AG20443 (cell line): ENCODE measurements around the gene ADPRS.
A peak's percentile ranks its signal among the peaks of the same experiment; 100 is the strongest.

ENCODE experiments used
- DNase-seq: peaks from one replicate; pipeline ENCODE4 v3.0.0; 2012; ENCODE audit warnings: low spot score, mixed read lengths

The ADPRS gene

DNA sequence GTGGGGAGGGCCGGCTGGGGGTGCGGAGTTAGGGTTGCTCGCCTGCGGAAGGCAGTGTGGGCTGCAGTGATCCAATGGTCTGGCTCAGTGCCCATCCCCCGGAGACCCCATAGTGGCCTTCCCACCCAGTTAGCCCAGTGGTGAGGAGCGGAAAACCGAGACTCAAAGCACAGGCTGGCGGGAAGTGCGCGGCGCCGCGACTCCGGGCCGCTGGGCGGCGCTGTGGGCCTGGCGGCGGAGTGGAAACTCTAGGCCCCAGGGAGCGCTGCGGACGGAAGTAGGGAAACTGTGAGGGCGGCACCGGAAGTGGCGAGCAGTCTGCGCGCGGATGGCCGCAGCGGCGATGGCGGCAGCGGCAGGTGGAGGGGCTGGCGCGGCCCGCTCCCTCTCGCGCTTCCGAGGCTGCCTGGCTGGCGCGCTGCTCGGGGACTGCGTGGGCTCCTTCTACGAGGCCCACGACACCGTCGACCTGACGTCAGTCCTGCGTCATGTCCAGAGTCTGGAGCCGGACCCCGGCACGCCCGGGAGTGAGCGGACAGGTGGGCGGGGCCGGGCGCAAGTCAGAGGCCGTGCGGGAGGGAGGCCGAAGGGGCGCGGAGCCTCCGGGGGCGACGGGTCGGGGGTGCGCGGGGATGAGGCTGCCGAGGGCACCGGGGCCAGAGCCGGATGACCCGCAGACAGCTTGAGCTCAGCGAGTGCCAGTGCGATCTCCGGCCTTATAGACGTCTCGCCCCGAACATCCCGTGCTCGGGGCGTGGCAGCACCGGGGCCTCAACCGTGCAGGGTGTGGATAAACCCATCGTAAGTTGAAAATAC, at the start of gene ADPRS:
ADPRS (plus strand) TSS at position 316 of the 816 bp plus-strand sequence; CDS start at position 329, 13 bp downstream.
- peak; percentile 96 for DNase-seq

DNA sequence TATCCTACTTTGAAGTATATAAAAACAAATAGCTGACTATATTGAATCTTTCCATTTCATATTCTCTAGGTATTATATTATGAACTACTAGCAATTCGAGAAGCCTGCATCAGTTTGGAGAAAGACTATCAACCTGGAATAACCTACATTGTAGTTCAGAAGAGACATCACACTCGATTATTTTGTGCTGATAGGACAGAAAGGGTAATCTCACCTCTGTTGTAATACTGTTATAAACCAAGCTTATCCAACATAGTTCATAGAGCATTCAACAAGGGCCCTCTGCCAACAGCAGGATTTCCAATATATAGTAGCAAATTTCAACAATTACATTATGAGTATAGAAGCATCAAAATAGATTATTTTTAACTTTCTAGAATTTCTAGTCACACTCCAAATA, 48.5 kb upstream of the ADPRS start:
- no peak for DNase-seq

- no peak for DNase-seq
Observed at GRCh38 chr1:36051821-36052220, 36.9 kb upstream of the ADPRS start.

DNA sequence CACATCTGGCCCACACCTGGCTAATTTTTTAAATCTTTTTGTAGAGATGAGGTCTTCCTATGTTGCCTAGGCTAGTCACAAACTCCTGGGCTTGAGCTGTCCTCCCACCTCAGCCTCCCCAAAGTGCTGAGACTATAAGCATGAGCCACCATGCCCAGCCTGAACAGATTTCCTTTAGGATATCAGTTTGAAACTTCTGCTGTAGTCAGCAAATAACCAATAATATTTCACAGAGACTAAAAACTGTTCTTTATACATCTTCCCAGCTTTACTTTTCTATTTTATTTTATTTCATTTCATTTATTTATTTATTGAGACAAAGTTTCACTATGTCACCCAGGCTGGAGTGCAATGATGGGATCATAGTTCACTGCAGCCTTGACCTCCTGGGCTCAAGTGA, 34.7 kb upstream of the ADPRS start:
- no peak for DNase-seq

GRCh38 chr1:36055706-36056105, 33.0 kb upstream of the ADPRS start:
- no peak for DNase-seq

DNA sequence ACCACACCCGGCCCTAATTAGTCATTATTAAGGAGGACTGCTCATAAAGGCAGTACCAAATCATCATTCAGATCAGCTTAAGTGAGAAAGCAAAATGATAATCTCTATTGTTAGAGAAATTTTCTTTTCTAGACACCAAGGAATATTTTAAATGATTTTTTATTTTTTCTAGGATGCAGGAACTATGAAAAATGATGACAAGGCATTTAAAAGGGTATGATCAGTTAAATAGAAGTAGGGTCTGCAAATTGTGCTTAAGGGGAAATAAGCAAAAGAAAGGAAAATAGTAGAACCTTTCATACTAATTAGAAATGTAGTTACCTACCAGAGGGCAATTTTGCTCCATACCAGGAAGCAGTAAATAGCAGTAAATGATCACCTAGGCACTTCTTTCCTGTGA, 26.4 kb upstream of the ADPRS start:
- no peak for DNase-seq

GRCh38 chr1:36067871-36068270, 20.8 kb upstream of the ADPRS start:
- no peak for DNase-seq

GRCh38 chr1:36068866-36069265, 19.8 kb upstream of the ADPRS start:
- no peak for DNase-seq

- no peak for DNase-seq
Observed at GRCh38 chr1:36070349-36070748, 18.3 kb upstream of the ADPRS start.

DNA sequence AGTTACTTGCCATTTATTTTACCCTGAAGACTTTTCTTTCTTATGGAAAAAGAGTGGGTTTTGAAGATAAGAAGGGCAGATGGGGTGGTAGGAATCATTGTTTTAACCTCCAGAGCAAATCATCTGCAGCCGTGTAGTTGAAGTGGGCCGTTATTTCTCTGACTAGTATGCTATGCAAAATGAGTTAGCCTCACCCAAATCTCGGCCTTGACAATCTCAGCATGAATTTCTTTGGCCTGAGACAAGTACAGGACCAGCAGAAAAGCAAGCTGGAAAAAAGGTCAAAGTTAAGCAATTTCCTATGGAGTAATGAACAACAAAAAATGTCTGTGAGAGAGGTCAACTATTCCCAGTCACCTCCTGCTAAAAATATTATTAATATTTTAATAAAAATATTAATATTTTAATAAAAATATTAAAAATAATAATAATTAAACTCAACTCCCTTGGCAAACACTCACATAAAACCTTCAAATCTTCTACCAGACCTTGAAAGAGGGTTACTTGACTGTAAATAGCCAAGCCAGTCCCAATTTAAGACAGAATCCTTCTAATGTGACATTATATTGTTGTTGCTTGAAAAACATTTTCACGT, 11.6 kb upstream of the ADPRS start:
- DNase-seq, result no peak

DNA sequence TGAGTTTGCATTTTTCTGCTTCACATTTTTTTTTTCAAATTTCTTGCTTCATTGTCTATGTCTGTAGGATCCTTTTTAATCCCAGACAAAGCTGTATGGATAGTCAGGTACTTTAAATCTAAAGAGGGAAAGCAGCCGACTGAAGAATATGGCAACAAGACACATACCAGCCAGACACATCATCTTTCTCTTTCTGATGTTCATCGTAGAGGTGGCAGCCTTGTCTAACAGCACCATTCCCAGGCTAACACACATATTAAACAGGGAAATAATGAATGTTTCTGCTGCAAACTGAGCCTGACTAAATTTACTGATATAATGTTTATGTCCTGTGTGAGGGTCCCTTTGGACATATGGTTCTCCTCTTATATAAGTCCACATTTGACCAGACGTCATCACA, 8.5 kb upstream of the ADPRS start:
- DNase-seq, result no peak

DNA sequence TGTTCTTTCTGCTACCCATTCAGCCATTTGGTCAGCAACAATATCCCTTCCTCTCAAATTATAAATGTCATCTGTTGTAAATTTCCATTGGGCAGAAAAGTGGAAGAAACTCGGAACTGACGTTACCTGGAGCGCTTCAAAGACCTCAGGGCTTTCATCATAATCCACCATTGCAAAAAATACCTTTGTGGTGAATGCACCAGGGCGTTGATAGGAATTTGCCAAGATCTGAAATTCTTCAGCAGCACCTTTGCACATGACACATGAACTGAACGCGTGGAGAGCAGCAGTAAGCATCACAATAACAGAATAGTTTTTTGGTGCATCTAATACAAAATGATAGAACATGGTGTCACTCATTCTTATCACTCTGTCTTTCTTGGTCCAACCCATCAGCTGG, 7.9 kb upstream of the ADPRS start:
- DNase-seq, result no peak

DNA sequence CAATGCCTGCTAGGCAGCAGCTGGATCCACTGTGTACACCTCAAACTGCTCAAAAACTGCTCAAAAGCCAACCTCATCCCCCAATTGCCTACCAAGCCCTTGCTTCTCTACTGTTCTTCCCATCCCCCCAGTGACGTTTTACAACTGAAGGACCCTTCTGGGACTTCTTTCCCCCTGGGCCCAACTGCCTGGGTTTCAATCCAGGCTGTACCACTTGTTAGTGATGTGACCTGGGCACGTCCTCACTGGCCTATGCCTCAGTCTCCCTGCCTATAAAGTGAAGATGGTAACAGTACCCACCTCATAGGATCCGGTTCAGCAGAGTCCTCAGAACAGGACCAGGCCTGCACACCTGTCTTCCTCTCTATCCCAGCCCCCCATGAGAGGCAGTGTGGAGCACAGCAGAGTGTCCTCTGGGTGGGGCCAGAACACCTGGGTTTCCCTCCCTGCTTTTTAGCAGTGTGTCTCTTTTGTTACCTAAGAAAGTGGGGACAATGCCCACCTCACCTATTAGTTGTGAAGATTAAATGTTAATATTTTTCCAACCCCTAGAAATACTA, 6.7 kb upstream of the ADPRS start:
- no peak for DNase-seq

DNA sequence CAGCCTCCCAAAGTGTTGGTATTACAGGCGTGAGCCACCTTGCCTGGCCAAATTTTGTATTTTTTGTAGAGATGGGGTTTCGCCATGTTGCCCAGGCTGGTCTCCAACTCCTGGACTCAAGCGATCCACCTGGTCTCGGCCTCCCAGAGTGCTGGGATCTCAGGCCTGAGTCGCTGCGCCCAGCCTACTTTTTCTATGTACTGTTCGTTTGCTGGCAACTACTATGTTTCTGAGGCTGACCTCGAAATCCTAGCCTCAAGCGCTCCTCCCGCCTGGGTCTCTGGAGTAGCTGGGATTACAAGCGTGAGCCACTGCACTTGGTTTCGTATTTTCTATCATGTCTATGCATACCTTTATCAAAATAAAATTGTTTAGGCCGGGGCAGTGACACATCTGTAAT, 5.5 kb upstream of the ADPRS start:
- no peak for DNase-seq

DNA sequence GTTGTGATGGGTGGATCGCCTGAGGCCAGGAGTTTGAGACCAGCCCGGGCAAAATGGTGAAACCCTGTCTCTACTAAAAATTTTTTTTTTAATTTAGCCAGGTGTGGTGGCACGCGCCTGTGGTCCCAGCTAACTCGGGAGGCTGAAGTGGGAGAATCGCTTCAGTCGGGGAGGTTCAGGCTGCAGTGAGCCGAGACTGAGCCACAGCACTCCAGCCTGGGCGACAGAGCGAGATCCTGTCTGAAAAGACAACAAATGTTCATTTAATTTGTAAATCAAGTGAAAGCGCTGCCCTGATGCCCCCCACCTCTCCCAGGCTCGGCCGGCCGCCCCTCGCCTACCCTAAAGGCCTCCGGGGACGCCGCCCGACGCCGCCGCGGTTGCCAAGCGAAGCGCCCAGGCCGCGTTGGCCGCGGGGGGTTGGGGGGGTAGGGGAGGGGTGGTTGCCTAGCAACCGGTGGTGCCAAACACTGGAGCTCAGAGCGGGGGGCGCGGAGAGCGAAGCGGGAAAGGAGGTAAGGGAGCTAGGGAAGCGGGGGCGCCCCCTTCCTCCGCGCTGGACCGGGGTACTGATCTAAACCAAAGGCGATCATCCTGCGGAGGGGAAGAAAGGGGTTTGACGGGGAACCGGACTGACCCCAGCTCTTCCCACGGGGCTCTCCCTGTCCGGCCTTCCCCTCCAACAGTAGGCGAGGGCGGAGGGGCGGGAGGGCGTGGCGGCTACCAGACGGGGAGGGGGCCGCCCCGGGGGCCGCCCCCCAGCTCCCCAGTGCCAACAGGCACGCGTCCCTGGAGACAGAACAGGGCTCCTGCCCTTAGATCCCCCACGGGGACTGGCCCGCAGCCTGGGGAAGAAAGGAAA, 4.8 kb upstream of the ADPRS start, which contains the start of gene TEKT2:
TEKT2 (plus strand) TSS at position 460 of the 862 bp plus-strand sequence. CDS start 828 bp downstream, outside the sequence.
- DNase-seq, result peak; percentile 78

- DNase-seq, result no peak
Observed at GRCh38 chr1:36084497-36085115, 4.1 kb upstream of the ADPRS start.

- no peak for DNase-seq
Observed at GRCh38 chr1:36085126-36085525, 3.6 kb upstream of the ADPRS start.

DNA sequence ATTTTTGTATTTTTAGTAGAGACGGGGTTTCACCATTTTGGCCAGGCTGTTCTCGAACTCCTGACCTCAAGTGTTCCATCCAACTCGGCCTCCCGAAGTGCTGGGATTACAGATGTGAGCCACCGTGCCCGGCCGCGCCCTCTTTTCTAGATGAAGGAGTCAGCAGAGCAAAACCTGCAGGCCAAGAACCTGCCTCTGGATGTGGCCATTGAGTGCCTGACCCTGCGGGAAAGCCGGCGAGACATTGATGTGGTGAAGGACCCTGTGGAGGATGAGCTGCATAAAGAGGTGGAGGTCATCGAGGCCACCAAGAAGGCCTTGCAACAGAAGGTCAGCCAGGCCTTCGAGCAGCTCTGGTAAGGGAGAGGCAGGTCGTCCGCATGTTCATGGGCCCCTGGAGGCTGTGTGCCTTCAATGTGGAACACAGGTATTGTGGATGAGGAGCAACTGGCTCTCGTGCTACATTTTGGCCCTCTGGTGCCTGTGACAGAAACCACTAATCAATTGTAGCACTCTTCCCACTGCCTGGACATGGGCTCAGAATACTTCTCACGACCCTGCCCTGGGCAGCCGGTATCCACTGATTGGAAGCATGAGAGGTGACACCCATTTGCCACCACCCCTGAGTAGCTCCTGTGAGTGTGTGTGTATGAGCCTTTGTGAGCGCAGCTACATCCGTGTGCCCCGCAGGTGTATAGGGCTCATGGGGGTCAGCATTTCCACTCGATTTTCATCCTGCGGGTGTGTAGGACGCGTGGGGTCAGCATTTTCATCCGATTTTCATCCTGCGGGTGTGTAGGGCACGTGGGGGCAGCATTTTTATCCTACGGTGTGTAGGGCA, 2.8 kb upstream of the ADPRS start:
- DNase-seq, result no peak

DNA sequence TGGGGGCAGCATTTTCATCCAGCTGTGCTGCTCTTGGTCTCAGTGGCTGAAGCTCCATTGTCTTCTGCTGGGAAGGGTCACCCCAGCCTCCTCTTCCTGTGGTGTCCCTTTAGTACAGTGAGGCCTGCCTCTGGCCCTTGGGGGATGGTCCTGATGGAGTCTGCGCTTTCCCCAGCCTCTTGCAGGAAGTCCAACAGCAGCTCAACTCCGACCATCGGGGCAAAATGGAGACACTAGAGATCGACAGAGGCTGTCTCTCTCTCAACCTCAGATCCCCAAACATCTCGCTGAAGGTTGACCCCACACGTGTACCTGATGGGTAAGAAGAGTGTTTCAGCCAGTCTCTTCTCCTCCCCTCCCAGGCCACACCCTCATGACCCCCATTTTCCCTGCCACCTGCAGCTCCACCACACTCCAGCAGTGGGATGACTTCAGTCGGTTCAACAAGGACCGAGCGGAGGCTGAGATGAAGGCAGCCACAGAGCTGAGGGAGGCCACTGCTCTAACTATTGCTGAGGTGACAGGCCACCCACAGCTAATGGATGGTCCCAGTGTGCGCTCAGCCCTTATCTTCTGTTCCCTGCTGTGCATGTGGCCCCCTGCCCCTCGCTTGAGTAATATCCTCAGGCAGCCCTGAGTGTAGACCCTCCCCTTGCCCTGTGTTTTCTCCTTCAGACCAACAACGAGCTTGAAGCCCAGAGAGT, 2.0 kb upstream of the ADPRS start:
- no peak for DNase-seq
